GM18858 (cell line): ENCODE data around the gene GSTP1.
A peak's percentile ranks its signal among the peaks of the same experiment; 100 is the strongest.
"Not testable (repeated sequence)": the region's sequence is repeated elsewhere in the genome, so short reads cannot be mapped to it uniquely, and the experiment has no call there.

ENCODE experiments used
- ATAC-seq: cut with Tn5 transposase; IDR thresholded peaks from one replicate; pipeline ENCODE4 v1.9.1; 2021; ENCODE audit not compliant: unreplicated experiment

The GSTP1 gene

GRCh38 chr11:67613313-67613959, 29.8 kb downstream of the GSTP1 start:
- no peak for ATAC-seq

GRCh38 chr11:67613960-67614715, 30.5 kb downstream of the GSTP1 start:
- peak; percentile 60 for ATAC-seq

DNA sequence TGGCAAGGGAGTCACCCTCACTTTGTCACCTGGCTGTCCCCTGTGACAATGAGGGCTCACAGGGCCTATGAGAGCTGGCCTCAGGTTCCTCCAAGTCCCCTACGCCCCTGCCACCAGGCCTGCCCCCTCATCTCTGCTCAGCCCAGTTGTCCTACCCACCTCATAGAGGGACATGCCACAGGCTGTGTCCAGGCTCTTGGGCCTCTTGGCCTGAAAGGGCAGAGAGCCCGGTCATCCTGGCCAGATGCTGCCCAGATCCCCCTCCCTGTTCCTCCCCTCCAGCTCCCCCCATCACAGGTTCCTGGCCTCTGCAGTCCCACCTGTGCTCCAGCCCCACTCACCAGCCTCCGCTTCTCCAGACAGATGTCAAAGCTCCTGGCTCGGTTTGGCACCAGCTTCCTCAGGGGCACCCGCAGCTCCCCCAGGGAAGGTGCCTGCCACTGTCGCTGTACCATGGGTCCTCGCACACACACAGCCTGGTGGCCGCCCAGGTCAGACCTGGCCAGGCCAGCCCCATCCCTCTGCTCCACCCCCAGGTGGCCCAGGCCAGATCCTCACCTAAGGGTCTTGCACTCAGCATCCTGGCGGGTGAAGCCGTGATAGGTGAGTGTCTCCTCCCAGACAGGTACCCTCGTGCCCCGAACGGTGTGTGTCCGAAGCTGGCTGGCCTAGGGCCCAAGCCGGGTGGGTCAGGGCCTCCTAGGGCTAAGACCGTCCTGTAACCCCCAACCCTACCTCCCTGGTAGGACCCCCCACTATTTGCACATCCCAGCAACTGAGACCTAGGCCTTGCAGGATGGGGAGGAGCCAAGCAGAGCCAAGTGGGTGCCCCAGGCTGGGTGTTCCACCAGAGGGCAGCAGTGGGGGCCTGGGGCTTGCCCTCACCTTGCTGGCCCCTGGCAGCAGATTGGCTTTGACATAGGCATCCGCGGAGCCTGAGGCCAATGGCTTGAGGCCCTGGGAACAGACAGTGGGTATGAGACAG, 31.4 kb downstream of the GSTP1 start:
- ATAC-seq: no peak

DNA sequence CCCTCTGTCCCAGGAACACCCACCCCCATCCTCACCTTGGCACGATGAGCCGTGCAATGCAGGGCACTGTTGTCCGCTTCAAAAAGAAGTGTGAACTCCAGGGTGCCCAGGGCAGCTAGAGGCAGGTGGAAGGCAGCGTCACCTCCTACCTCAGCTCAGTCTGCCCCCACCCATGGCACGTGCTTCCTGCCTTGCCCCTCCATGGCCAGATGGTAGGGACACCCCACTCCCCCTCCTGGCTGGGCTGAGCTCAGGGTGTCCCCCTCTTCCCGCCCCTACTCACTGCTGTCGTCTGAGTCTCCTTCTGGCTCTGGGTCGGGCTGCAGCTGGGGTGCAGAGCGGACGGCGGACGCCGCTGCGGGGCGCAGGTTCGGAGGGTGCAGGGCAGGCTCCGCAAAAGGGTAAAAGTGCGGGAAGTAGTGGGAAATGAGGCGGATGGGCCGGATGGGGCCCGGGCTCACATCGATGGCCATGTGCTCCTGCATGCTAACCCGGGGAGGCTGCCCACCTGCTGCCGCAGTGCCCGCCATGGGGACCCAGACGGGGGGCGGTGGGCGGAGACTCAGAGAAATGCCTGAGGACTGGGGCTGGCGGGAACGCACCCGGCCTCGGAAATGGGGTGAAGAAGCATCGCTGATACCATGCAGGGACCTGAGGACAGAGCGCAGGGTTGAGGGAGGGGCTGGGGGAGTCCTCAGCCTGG, 32.3 kb downstream of the GSTP1 start:
- no peak for ATAC-seq

- ATAC-seq: no peak
Measured at GRCh38 chr11:67616431-67617242, 33.0 kb downstream of the GSTP1 start.

DNA sequence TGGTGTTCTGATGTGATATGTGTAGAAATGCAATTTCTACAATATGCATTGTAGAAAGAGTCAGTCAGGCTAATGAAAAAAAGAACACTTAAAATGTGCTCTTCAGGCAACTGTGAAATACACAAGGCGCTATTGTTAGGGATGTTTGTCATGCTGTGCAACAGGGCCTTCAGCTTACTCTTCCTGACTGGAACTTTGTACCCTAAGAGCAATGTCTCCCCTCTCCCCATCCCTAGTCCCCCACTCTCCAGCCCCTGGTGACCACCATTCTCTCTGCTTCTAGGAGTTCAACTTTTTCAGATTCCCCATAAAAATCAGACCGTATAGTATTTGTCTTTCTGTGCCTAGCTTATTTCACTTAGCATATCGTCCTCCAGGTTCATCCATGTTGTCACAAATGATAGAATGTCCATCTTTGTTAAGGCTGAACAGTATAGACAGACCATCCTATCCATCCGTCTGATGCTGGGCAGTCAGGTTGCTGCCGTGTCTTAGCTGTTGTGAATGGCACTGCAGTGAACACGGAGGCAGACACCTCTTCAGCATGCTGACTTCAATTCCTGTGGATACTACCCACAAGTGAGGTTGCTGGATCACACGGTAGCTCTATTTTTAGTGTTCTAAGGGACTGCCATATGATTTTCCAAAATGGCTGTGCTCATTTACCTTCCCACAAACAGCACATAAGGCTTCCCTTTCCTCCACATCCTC, 33.8 kb downstream of the GSTP1 start:
- no peak for ATAC-seq

DNA sequence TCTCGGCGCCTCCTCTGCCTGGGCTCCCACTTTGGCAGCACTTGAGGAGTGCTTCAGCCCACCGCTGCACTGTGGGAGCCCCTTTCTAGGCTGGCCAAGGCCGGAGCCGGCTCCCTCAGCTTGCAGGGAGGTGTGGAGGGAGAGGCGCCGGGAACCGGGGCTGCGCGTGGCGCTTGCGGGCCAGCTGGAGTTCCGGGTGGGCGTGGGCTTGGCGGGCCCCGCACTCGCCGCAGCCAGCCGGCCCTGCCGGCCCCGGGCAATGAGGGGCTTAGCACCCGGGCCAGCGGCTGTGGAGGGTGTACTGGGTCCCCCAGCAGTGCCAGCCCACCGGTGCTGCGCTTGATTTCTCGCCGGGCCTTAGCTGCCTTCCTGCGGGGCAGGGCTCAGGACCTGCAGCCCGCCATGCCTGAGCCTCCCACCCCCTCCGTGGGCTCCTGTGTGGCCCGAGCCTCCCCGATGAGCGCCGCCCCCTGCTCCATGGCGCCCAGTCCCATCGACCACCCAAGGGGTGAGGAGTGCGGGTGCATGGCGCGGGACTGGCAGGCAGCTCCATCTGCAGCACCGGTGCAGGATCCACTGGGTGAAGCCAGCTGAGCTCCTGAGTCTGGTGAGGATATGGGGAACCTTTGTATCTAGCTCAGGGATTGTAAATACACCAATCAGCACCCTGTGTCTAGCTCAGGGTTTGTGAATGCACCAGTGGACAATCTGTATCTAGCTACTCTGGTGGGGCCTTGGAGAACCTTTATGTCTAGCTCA, 35.5 kb downstream of the GSTP1 start:
- ATAC-seq: not testable (repeated sequence)

GRCh38 chr11:67619683-67620618, 36.3 kb downstream of the GSTP1 start:
- ATAC-seq: not testable (repeated sequence)

GRCh38 chr11:67620621-67621020, 37.0 kb downstream of the GSTP1 start:
- not testable (repeated sequence) for ATAC-seq

DNA sequence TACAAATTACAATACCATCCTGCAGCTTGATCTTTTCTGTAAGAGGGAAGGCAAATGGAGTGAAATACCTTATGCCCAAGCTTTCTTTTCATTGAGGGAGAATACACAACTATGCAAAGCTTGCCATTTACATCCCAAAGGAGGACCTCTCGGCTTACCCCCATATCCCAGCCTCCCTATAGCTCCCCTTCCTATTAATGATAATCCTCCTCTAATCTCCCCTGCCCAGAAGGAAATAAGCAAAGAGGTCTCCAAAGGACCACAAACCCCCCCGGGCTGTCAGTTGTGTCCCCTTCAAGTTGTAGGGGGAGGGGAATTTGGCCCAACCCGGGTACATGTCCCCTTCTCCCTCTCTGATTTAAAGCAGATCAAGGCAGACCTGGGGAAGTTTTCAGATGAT, 38.3 kb downstream of the GSTP1 start:
- ATAC-seq: not testable (repeated sequence)

GRCh38 chr11:67622905-67623304, 39.3 kb downstream of the GSTP1 start:
- ATAC-seq: not testable (repeated sequence)

DNA sequence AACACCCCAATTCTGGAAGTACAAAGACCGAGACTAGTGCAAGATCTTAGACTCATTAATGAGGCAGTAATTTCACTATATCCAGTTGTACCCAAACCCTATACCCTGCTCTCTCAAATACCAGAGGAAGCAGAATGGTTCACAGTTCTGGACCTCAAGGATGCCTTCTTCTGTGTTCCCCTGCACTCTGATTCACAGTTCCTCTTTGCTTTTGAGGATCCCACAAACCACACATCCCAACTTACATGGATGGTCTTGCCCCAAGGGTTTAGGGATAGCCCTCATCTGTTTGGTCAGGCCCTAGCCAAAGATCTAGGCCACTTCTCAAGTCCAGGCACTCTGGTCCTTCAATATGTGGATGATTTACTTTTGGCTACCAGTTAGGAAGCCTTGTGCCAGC, 40.2 kb downstream of the GSTP1 start:
- ATAC-seq: not testable (repeated sequence)

DNA sequence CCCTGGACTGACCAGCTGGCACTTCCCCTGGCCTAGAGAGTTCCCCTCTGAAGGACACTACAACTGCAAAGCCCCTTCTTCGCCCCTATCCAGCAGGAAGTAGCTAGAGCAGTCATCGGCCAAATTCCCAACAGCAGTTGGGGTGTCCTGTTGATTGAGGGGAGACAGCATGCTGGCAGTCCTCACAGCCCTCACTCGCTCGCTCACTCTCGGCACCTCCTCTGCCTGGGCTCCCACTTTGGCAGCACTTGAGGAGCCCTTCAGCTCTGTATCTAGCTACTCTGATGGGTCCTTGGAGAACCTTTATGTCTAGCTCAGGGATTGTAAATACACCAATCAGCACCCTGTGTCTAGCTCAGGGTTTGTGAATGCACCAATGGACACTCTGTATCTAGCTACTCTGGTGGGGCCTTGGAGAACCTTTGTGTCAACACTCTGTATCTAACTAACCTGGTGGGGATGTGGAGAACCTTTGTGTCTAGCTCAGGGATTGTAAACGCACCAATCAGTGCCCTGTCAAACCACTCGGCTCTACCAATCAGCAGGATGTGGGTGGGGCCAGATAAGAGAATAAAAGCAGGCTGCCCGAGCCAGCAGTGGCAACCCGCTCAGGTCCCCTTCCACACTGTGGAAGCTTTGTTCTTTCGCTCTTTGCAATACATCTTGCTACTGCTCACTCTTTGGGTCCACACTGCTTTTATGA, 42.7 kb downstream of the GSTP1 start:
- ATAC-seq: not testable (repeated sequence)

GRCh38 chr11:67626970-67627369, 43.4 kb downstream of the GSTP1 start:
- ATAC-seq: no peak

DNA sequence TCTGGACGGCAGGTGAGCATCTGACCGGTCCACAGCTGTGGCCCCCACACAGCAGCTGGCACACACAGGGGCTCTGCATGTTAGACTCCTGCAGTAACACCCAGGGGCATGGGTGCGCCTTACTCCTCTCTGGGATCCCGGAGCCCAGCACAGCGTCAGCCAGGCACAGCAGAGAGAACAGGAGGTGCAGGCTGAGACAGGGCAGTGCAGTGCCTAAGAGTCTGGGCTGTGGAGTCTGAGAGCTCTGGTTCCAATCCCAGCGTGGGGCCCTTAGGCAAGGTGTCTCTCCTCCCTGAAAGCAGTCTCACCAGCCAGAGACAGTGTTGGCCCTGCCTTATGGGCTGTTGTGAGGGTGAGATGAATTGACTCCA, 43.8 kb downstream of the GSTP1 start:
- no peak for ATAC-seq

DNA sequence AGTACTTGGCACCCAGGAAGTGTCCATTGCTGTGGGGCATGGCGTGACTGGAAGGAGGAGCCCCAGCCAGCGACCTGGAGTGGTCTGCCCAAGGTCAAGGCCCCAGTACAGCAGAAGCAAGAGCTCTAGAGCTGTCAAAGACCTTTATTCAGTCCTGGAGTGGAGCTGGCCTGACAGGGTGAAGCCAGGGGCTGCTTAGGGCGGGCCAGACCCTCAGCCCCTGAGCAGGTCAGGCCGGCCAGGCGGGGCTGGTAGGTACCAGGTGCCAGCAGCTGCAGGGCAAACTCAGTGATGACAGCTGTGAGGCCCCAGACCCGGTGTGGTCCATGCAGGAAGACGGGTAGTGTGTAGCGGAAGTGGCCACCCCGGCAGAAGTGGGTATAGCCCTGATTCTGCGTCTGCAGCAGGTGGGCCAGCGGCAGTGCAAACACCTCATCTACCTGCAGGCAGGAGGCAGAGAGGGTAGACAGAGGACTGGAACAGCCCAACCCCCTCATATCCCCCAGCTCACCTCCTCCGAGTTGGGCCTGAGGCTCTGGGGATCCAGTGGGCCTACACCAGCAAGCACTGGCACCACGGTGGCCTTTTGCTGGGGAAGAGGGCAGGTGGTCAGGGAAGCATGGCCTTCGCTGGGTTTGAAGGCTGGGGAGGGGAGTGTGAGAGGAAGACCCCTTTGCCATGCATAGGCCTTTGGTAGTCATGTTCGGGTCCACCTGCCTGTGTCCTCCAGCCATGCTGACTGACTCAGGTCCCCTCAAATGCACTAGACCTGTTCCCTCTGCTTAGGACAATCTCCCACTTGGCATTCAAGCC, 44.4 kb downstream of the GSTP1 start:
- no peak for ATAC-seq
